Metanephros (tissue), 2 donors: ENCODE measurements around the gene PAK1IP1. TPM values are rescaled to one million over a fixed set of nuclear protein-coding genes. Genes with fewer than 3 reads are reported as not detected.

Source experiments
- small RNA-seq: library from RNA; depleted of rRNA; stranded (forward); fragments of <200 nt; gene quantifications from one replicate; pipeline ENCODE3, GENCODE V24; 2014; ENCODE audit warnings: low replicate concordance
- total RNA-seq: library from RNA; depleted of rRNA; stranded (reverse); fragments of >200 nt; gene quantifications from one replicate; pipeline ENCODE4 v1.2.3, GENCODE V29; 2014

Gene PAK1IP1
- 8.4 TPM for total RNA-seq

GRCh38 chr6:10694302-10695085, at the start of gene PAK1IP1, which contains the start of gene C6orf52:
Gene PAK1IP1, plus strand, starts transcription at chr6:10694972. Its CDS starts 14 bp downstream, at chr6:10694986.
Gene C6orf52, minus strand, starts transcription at chr6:10694616. Its CDS starts 7,066 bp downstream, at chr6:10687550.

GRCh38 chr6:10722820-10723566, 28.2 kb downstream of the PAK1IP1 start, which contains the start of gene TMEM14C:
Gene TMEM14C, plus strand, starts transcription at chr6:10723070. Its CDS starts 1,544 bp downstream, at chr6:10724614.

GRCh38 chr6:10747251-10747972, 52.6 kb downstream of the PAK1IP1 start, which contains the start of gene TMEM14B:
Gene TMEM14B, plus strand, starts transcription at chr6:10747805. Its CDS starts 1,441 bp downstream, at chr6:10749246.

Small RNA genes within 50 kb of the gene (small RNA-seq; reads per million reads assigned to genes)
- gene RF00019, result not detected
- gene RNA5SP203, result not detected

Other genes with a start within 250 kb of the PAK1IP1 start
- 14.4 TPM for gene GCNT2, start 173.6 kb upstream of the PAK1IP1 start, total RNA-seq
- 0.47 TPM for gene C6orf52, start 356 bp upstream of the PAK1IP1 start, total RNA-seq
- gene TMEM14C, start 28.1 kb downstream of the PAK1IP1 start, total RNA-seq, result 78.5 TPM
- gene TMEM14B, start 52.8 kb downstream of the PAK1IP1 start, total RNA-seq, result 47.9 TPM
- gene MAK, start 143.6 kb downstream of the PAK1IP1 start, total RNA-seq, result 0.53 TPM
- not detected for gene GCM2, start 187.1 kb downstream of the PAK1IP1 start, total RNA-seq
- gene SYCP2L, start 192.1 kb downstream of the PAK1IP1 start, total RNA-seq, result 3.7 TPM